ENCODE results near the gene RNU7-1. TPM values are rescaled to one million over a fixed set of nuclear protein-coding genes. Genes with fewer than 3 reads are reported as not detected.

Gene RNU7-1
- total and polyA plus RNA-seq, 3 donors from 2014 or later, result not detected

- TF ChIP-seq CTCF (IDR thresholded peaks at IDR 0.05) (no peak), POLR2A (IDR thresholded peaks at IDR 0.05) (no peak)
- H3K4me1 ChIP-seq, result peaks cover 16% of the 10 kb centered on the region
- no peak overlapping the region for H3K4me3 ChIP-seq
- H3K36me3 ChIP-seq (ENCODE audit: low read depth, missing control alignments), result no peaks in the 10 kb centered on the region
- H3K27ac ChIP-seq, result no peak overlapping the region
- DNase-seq, result no peak
- H3K27me3 ChIP-seq, result no peaks in the 10 kb centered on the region
- 68 to 72% methylated on average over 7 of the region's 7 CpGs for WGBS, 2 donors
- no peaks in the 10 kb centered on the region for H3K9me3 ChIP-seq
- intact Hi-C loops (cut with DNase I; ENCODE audit: low total_unique reads), result no loop called here
Observed at GRCh38 chr12:6919588-6919987, 24.0 kb upstream of the RNU7-1 start.

GRCh38 chr12:6921539-6921938, 22.1 kb upstream of the RNU7-1 start:
- Histone ChIP-seq H3K4me3 (no peak overlapping the region), H3K9me3 (no peaks in the 10 kb centered on the region), H3K27me3 (no peaks in the 10 kb centered on the region), H3K27ac (no peak overlapping the region), H3K36me3 (ENCODE audit: low read depth, missing control alignments) (no peaks in the 10 kb centered on the region), H3K4me1 (peaks cover 25% of the 10 kb centered on the region)
- intact Hi-C loops (cut with DNase I; ENCODE audit: low total_unique reads), result no loop called here
- TF ChIP-seq POLR2A (IDR thresholded peaks at IDR 0.05) (no peak), CTCF (IDR thresholded peaks at IDR 0.05) (no peak)
- WGBS, 2 donors, result 65 to 75% methylated on average over 7 of the region's 7 CpGs
- no peak for DNase-seq

- DNase-seq, result no peak
- Histone ChIP-seq H3K4me1 (peaks cover 25% of the 10 kb centered on the region), H3K27ac (no peak overlapping the region), H3K27me3 (no peaks in the 10 kb centered on the region), H3K4me3 (no peak overlapping the region), H3K9me3 (no peaks in the 10 kb centered on the region), H3K36me3 (ENCODE audit: low read depth, missing control alignments) (no peaks in the 10 kb centered on the region)
- WGBS, 2 donors, result 88 to 90% methylated on average over 6 to 9 of the region's 9 CpGs
- intact Hi-C loops (cut with DNase I; ENCODE audit: low total_unique reads), result no loop called here
- TF ChIP-seq POLR2A (IDR thresholded peaks at IDR 0.05) (no peak), CTCF (IDR thresholded peaks at IDR 0.05) (no peak)
Observed at GRCh38 chr12:6921996-6922946, 21.3 kb upstream of the RNU7-1 start.

GRCh38 chr12:6923003-6923732, 20.4 kb upstream of the RNU7-1 start:
- TF ChIP-seq POLR2A (IDR thresholded peaks at IDR 0.05) (no peak), CTCF (IDR thresholded peaks at IDR 0.05) (no peak)

More at GRCh38 chr12:6923003-6923732, 20.4 kb upstream of the RNU7-1 start:
- peaks cover 25% of the 10 kb centered on the region for H3K4me1 ChIP-seq
- no peak overlapping the region for H3K27ac ChIP-seq
- intact Hi-C loops (cut with DNase I; ENCODE audit: low total_unique reads), result no loop called here
- no peaks in the 10 kb centered on the region for H3K36me3 ChIP-seq (ENCODE audit: low read depth, missing control alignments)
- no peaks in the 10 kb centered on the region for H3K9me3 ChIP-seq
- WGBS, 2 donors, result 78 to 79% methylated on average over 10 of the region's 10 CpGs
- no peaks in the 10 kb centered on the region for H3K27me3 ChIP-seq
- no peak overlapping the region for H3K4me3 ChIP-seq
- no peak for DNase-seq
